ENCODE data around the gene TTC28. TPM values are rescaled to one million over a fixed set of nuclear protein-coding genes. Genes with fewer than 3 reads are reported as not detected.
A peak's percentile ranks its signal among the peaks of the same experiment; 100 is the strongest.
"Not testable (repeated sequence)": the region's sequence is repeated elsewhere in the genome, so short reads cannot be mapped to it uniquely, and the experiment has no call there.

The TTC28 gene
- total RNA-seq, 1 donor, result 55.8 TPM

DNA sequence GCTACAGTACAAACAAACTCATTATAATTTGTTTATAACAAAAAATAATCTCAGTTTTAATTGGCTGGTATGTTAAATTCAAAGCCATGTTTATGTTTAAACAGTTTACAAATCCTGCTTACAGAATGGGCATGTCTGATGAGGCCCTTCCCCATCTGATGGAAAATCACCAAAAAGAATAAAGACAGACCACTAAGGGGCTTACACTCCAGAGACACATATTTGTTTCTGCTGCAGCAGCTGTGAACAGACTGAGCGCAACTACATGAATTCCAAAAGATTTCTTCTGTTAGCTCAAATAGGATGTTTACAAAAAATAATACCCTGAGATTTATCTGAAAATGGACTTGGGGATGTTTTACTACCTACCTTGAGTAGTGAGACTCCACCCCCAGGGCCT is 585.9 kb downstream of the TTC28 start:
- no peak for DNase-seq (ENCODE audit: low read depth)
- TF ChIP-seq, protein P1, sequence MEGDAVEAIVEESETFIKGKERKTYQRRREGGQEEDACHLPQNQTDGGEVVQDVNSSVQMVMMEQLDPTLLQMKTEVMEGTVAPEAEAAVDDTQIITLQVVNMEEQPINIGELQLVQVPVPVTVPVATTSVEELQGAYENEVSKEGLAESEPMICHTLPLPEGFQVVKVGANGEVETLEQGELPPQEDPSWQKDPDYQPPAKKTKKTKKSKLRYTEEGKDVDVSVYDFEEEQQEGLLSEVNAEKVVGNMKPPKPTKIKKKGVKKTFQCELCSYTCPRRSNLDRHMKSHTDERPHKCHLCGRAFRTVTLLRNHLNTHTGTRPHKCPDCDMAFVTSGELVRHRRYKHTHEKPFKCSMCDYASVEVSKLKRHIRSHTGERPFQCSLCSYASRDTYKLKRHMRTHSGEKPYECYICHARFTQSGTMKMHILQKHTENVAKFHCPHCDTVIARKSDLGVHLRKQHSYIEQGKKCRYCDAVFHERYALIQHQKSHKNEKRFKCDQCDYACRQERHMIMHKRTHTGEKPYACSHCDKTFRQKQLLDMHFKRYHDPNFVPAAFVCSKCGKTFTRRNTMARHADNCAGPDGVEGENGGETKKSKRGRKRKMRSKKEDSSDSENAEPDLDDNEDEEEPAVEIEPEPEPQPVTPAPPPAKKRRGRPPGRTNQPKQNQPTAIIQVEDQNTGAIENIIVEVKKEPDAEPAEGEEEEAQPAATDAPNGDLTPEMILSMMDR (IDR thresholded peaks at IDR 0.05; ENCODE audit: insufficient read depth, low read length), result no peak
- no peak overlapping the region for H3K4me3 ChIP-seq (ENCODE audit: low read depth, low read length)

DNA sequence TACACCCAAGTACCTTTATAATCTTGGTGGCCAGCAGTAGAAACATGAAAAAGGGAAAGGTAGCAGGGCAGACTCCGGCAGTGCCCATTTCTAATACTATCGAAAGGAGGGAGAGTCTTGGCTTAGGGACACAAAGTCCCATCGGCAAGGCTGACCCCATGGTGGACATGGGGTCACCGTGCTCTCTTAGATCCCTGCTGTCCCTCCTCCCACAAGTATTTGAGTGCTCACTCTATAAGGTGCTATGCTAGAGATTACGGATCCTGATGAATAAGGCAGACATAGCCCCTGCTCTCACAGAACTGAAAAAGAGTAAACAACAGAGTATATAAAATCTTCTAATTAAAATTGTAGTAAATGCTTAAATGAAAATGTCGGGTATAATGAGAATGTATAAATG is 588.2 kb downstream of the TTC28 start:
- H3K4me3 ChIP-seq (ENCODE audit: low read depth, low read length), result no peak overlapping the region
- DNase-seq (ENCODE audit: low read depth), result no peak
- TF ChIP-seq, protein P1 (IDR thresholded peaks at IDR 0.05; ENCODE audit: insufficient read depth, low read length), result no peak

DNA sequence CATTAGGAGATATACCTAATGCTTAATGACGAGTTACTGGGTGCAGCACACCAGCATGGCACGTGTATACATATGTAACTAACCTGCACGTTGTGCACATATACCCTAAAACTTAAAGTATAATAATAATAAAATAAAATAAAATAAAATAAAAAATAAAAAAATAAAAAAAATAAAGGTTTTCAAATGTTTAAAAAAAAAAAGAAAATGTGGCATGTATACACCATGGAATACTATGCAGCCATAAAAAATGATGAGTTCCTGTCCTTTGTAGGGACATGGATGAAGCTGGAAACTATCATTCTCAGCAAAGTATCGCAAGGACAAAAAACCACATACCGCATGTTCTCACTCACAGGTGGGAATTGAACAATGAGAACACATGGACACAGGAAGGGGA is 590.1 kb downstream of the TTC28 start:
- not testable (repeated sequence) for H3K4me3 ChIP-seq (ENCODE audit: low read depth, low read length); DNase-seq (ENCODE audit: low read depth)

DNA sequence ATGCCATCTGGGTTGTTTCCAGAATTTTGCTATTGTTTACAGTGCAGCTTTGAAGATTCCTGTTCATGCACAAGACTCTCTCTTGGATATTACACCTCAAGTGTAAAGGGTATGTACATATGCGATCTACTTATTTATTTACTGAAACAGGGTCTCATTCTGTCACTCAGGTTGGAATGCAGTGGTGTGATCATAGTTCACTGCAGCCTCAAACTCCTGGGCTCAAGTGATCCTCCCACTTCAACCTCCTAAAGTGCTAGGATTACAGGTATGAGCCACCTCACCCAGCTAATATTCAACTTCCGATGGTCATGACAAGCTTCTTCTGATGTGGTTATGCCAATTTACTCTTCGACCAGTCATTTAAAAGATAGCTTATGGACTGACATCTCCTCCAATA is 602.5 kb downstream of the TTC28 start:
- H3K4me3 ChIP-seq (ENCODE audit: low read depth, low read length), result no peak overlapping the region
- TF ChIP-seq, protein P1 (IDR thresholded peaks at IDR 0.05; ENCODE audit: insufficient read depth, low read length), result no peak
- no peak for DNase-seq (ENCODE audit: low read depth)

DNA sequence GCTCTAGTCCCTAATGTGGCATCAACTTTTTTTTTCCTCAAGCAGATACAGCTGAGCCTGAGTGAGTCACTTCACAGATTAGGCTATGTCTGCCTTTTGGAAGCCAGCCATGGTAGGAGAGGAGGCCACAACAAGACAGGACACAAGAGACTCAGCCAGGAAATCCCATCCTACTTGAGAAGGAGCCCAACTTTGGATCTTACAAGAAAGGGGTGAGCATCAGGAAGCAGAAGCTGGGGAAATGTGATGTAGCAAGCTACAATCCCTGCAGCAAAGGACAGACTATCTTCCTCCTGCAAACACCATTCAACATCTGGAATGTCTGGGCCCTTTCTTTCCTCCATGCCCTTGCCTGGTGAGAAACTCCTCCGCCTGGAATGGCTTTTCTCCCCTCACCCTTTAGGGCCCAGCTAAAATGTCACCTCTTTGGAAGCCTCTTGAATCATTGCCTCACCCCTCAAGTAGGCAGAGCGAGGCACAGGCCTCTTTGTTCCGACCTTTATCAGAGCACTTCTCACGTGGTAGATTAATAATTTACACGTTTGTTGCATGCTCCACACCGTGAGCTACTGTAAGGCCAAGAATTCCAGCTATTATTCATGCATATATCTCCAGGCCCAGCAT is 604.2 kb downstream of the TTC28 start:
- H3K4me3 ChIP-seq (ENCODE audit: low read depth, low read length), result no peak overlapping the region
- peak; percentile 84 for DNase-seq (ENCODE audit: low read depth)
- TF ChIP-seq, protein P1 (IDR thresholded peaks at IDR 0.05; ENCODE audit: insufficient read depth, low read length), result no peak

DNA sequence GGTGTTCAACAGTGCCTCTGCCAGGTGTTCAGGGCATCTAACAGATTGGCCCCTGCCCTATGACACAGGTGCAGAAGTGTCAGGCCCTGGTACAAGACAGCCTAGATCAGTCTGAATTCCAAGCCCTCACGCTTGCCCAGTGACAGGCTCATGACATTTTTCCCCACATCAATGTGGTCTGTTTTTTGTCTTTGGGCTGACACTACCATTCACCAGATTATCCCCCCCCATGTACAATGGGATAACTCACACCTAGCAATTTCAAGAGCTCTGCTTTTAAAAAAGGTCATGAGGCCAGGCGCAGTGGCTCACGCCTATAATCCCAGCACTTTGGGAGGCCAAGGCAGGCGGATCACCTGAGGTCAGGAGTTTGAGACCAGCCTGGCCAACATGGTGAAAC is 605.1 kb downstream of the TTC28 start:
- TF ChIP-seq, protein P1 (IDR thresholded peaks at IDR 0.05; ENCODE audit: insufficient read depth, low read length), result no peak
- no peak for DNase-seq (ENCODE audit: low read depth)
- no peak overlapping the region for H3K4me3 ChIP-seq (ENCODE audit: low read depth, low read length)

DNA sequence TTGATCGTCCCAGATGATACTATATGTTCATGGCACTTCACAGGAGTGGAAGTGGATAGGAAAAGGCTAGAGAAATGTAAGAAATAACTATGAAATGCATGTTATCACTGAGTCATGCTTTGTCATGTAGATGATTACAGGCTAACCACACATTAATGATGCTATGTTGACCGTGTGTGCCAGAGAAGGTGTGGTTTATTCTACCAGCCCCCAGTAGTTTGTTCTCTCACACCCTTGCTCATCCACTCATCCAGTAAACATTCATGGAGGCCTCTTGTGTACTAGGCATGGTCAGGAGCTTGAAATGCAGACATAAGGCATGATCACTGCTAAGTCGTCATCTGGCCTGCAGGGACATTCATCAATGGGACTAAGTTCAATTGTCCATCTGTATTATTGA is 607.6 kb downstream of the TTC28 start:
- DNase-seq (ENCODE audit: low read depth), result peak; percentile 34
- H3K4me3 ChIP-seq (ENCODE audit: low read depth, low read length), result no peak overlapping the region
- TF ChIP-seq, protein P1 (IDR thresholded peaks at IDR 0.05; ENCODE audit: insufficient read depth, low read length), result no peak

Data from fibroblast of the aortic adventitia (primary cell).